NB4 (cell line): ENCODE measurements around the gene RUVBL1.
A peak's percentile ranks its signal among the peaks of the same experiment; 100 is the strongest.

Experiments
- DNase-seq: peaks from one replicate; pipeline ENCODE4 v3.0.0; 2010; ENCODE audit warnings: low read depth
- H3K4me3 ChIP-seq: one replicate; pipeline ENCODE4 v1.5.1; 2011; ENCODE audit warnings: mild to moderate bottlenecking, low read depth, low read length, moderate library complexity
- CTCF ChIP-seq: IDR thresholded peaks from one replicate; pipeline ENCODE4 v1.5.1; 2012; ENCODE audit warnings: low read depth, low read length
- MAX ChIP-seq: IDR thresholded peaks from 2 replicates; pipeline ENCODE4 v1.6.1; 2011; ENCODE audit warnings: low read depth, low read length
- MYC ChIP-seq: IDR thresholded peaks from 2 replicates; pipeline ENCODE4 v1.6.1; 2011; ENCODE audit warnings: low read depth, low read length
- POLR2A ChIP-seq: IDR thresholded peaks from 2 replicates; pipeline ENCODE4 v1.6.1; 2011; ENCODE audit warnings: mild to moderate bottlenecking; ENCODE audit not compliant: insufficient read length; ENCODE audit errors: extremely low read depth

RUVBL1 gene

DNA sequence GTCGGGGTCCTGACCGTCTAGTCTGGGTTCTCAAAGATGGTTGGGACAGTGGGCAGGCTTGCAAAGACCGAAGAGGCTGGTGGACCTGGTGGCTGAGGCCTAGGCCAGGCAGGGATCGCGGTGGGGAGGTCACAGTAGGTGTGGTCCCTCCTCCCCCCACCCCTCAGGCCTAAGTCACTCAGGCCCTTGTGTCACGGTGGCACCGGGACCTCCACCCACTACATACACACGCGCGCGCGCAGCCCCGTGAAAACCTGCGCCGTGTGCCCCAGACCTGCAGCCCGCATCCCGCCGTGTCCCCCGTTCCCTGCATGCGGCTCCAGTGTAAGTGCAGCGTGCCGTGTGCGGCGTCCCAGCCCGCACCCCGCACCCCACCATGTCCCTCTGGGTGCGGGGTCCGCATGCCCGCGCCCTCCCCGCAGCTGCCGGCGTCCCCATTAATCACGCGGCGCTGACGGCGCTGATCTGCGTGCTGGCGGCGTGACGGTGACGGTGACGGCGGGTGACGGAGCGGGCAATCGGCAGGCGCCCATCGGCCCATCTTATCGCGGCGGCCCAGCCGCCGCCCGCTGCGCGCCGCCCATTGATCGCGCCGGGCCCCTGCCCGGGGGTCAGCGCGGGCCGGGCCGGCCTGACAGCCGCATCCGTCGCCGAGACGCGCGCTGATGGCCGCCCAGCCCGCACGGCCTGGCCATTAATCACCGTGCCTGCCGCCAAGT lies 47.0 kb downstream of the RUVBL1 start:
- no peak overlapping the region for H3K4me3 ChIP-seq
- DNase-seq = no peak
- TF ChIP-seq MAX = no peak
- no peak for TF ChIP-seq MYC

DNA sequence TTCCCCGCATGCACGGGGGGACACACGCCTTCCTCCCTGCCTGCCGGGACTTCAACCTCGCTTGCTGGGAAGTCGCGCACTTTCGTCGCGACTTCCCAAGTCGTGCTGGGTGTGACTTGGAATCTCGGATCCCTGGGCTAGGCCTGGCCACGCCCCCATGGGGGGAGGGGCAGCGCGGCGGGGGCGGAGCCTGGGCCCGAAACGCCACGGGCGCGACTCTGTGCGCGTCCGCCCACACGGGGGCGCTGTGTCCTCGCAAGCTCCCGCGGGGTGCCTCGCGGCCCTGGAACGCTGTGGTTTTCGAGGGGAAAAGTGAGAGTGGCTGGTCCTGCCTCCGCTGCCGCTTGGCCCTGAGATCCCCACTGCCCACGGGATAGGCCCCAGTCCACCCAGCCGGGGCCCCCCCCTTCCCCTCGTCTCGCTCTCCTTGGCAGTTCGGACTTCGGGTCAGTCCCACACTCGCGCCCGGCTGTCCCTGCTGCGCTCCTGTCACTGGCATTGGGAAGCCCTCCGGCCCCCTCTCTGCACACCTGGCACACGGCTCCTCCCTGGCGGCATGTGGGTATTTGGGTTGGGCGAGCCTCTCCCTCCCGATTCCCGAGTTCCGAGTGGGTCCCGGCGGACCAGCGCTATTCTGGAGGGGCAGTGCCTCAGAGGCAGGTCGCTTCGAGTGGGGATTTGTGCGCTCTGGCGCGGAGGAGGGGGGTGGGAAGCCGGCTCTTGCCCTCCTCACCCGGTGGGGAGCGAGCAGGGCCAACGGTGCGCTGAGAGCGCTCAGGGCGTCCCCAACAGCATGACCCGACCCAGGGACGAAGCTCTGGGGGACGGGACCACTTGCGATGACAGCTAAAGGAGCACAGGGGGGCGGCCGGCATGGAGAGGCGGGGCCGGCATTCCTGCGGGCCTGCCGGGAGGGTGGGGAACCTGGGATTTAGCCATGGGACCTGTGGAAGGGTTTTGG lies 47.8 kb downstream of the RUVBL1 start:
- H3K4me3 ChIP-seq = no peak overlapping the region
- no peak for DNase-seq

GRCh38 chr3:128074851-128075521 lies 48.6 kb downstream of the RUVBL1 start:
- no peak for DNase-seq

More for the DNA sequence above, 47.8 kb downstream of the RUVBL1 start:
- TF ChIP-seq CTCF (peak; percentile 1), MYC (no peak)

GRCh38 chr3:128073807-128074206 lies 49.8 kb downstream of the RUVBL1 start:
- H3K4me3 ChIP-seq = no peak overlapping the region
- DNase-seq = peak; percentile 45
- TF ChIP-seq CTCF (no peak), MAX (no peak), POLR2A (no peak), MYC (no peak)

More at GRCh38 chr3:128074851-128075521, 48.6 kb downstream of the RUVBL1 start:
- TF ChIP-seq MAX (no peak), POLR2A (no peak), MYC (no peak), CTCF (no peak)
- H3K4me3 ChIP-seq = no peak overlapping the region

GRCh38 chr3:128073185-128073725 lies 50.4 kb downstream of the RUVBL1 start:
- H3K4me3 ChIP-seq = no peak overlapping the region
- TF ChIP-seq MAX (no peak), MYC (no peak), POLR2A (no peak)
- no peak for DNase-seq

DNA sequence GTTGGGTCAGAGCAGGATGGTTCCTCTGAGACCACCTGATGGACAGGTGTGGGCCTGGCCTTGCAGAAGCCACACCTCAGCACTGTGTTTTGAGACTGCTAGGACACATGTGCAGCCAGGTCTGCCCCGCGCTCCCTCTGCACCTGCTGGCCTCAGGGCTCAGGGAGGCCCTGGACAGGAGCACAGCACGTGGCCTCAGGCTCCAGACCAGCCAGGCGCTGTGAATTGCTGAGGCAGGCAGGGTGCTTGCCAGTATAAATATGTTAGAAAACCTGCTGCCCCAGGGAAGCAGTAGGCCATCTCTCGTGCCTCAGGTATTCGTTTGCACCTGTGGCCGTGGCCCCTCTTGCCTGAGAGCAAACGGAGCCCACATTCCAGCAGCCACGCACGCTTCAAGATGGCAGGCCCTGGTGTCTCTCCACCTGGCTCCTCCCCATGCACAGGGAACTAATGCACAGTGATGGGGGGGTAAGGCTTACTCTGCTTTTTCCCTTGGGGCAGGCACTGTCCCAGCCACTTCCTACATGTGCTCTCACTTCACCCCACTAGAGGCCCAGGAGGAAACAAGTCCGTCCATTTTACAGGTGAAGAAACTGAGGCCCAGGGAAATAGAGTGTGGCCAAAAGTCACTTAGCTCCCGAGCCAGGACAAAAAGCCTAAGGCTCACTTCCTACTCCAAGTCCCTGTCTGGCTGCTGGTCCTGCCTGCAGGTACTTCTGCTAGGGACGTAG lies 51.0 kb downstream of the RUVBL1 start:
- TF ChIP-seq MYC = no peak
- no peak for TF ChIP-seq MAX
- no peak for TF ChIP-seq CTCF
- TF ChIP-seq POLR2A = no peak
- no peak overlapping the region for H3K4me3 ChIP-seq
- no peak for DNase-seq
